SK-N-SH (cell line): ENCODE results near the gene NFIX. TPM values are rescaled to one million over a fixed set of nuclear protein-coding genes. Genes with fewer than 3 reads are reported as not detected.

Experiments
- CTCF ChIA-PET: fragments of 300-600, 350-600 bp; formaldehyde crosslinking; extraction: SDS; loops from one replicate; lab custom pipeline; 2021; lab: Yijun Ruan, JAX
- POLR2A ChIA-PET: fragments of 350-600 bp; sonication (Branson Sonifier 250); formaldehyde crosslinking; extraction: SDS; loops from one replicate; lab custom pipeline; 2020; ENCODE audit warnings: antibody characterized with exemption, inconsistent platforms; lab: Yijun Ruan, JAX
- DNase-seq: peaks from one replicate; pipeline ENCODE4 v3.0.0; 2012
- H2AFZ ChIP-seq: fragments of 200-600 bp; sonication (generic); 2 replicates; pipeline ENCODE4 v1.8.1; 2016; ENCODE audit warnings: antibody characterized with exemption, mild to moderate bottlenecking, low read depth
- H3F3A ChIP-seq: fragments of 200-600 bp; sonication (generic); replicated peaks from 2 replicates; pipeline ENCODE3; 2016; ENCODE audit warnings: antibody characterized with exemption, mild to moderate bottlenecking; ENCODE audit not compliant: insufficient read depth
- H3K27ac ChIP-seq, 2 experiments: fragments of 200-500 bp in 1 of 2; fragments of 200-600 bp in 1 of 2; sonication (Bioruptor generic) in 1 of 2; sonication (generic), shearing (Covaris generic) in 1 of 2; 2 replicates each; pipeline versions ENCODE4 v1.5.1 to v1.6.1; 2014 to 2016; ENCODE audit warnings: low read depth in 2 of 2, inconsistent platforms in 1 of 2, low read length in 1 of 2, mild to moderate bottlenecking in 1 of 2, mixed read lengths in 1 of 2
- H3K27me3 ChIP-seq: fragments of 200-600 bp; sonication (generic), shearing (Covaris generic); 2 replicates; pipeline ENCODE4 v1.6.1; 2016; ENCODE audit warnings: mixed run types; ENCODE audit not compliant: insufficient read depth
- H3K36me3 ChIP-seq, 2 experiments: fragments of 200-500 bp in 1 of 2; fragments of 200-600 bp in 1 of 2; sonication (Bioruptor generic) in 1 of 2; sonication (generic) in 1 of 2; replicated peaks in 1 of 2; 2 replicates each; pipeline versions ENCODE3 to v1.5.1; 2014 to 2016; ENCODE audit warnings: low read length in 1 of 2, mild to moderate bottlenecking in 1 of 2; ENCODE audit not compliant: insufficient read depth in 2 of 2, control insufficient read depth in 1 of 2
- H3K4me1 ChIP-seq, 2 experiments: fragments of 200-500 bp in 1 of 2; fragments of 200-600 bp in 1 of 2; sonication (Bioruptor generic) in 1 of 2; sonication (generic), shearing (Covaris generic) in 1 of 2; 2 replicates each; pipeline versions ENCODE4 v1.5.1 to v1.6.1; 2014 to 2016; ENCODE audit warnings: low read depth in 1 of 2, low read length in 1 of 2, mixed run types in 1 of 2; ENCODE audit not compliant: insufficient read depth in 2 of 2, control insufficient read depth in 1 of 2
- H3K4me2 ChIP-seq: fragments of 200-600 bp; sonication (generic), shearing (Covaris generic); 2 replicates; pipeline ENCODE4 v1.6.1; 2017; ENCODE audit warnings: mixed run types
- H3K4me3 ChIP-seq, 2 experiments: fragments of 200-500 bp in 1 of 2; fragments of 200-600 bp in 1 of 2; sonication (Bioruptor generic) in 1 of 2; sonication (generic), shearing (Covaris generic) in 1 of 2; 2 replicates each; pipeline versions ENCODE4 v1.5.1 to v1.8.1; 2014 to 2016; ENCODE audit warnings: low read depth in 2 of 2, inconsistent platforms in 1 of 2, low read length in 1 of 2, mild to moderate bottlenecking in 1 of 2, mixed read lengths in 1 of 2, moderate library complexity in 1 of 2
- H3K79me2 ChIP-seq: fragments of 200-600 bp; sonication (generic); 2 replicates; pipeline ENCODE4 v1.8.1; 2017; ENCODE audit warnings: mild to moderate bottlenecking; ENCODE audit not compliant: insufficient read depth
- H3K9ac ChIP-seq: fragments of 200-600 bp; sonication (generic); 2 replicates; pipeline ENCODE4 v1.6.1; 2017; ENCODE audit warnings: mixed run types
- H3K9me2 ChIP-seq: fragments of 200-600 bp; sonication (generic); 2 replicates; pipeline ENCODE4 v1.6.1; 2017; ENCODE audit warnings: mixed run types
- H3K9me3 ChIP-seq: fragments of 200-600 bp; sonication (generic); 2 replicates; pipeline ENCODE4 v1.6.1; 2017; ENCODE audit warnings: mixed run types, mild to moderate bottlenecking, moderate library complexity
- H4K20me1 ChIP-seq: fragments of 200-600 bp; sonication (generic); 2 replicates; pipeline ENCODE4 v1.6.1; 2017; ENCODE audit warnings: mild to moderate bottlenecking, mixed run types; ENCODE audit not compliant: insufficient read depth
- CHD2 ChIP-seq: fragments of 150-350 bp; IDR thresholded peaks from 2 replicates; pipeline ENCODE4 v1.6.1; 2018; ENCODE audit warnings: low read length; ENCODE audit not compliant: partially characterized antibody
- CTCF ChIP-seq: fragments of 200-600 bp; sonication (generic); IDR thresholded peaks from 2 replicates; pipeline ENCODE4 v1.6.1; 2017; ENCODE audit warnings: antibody characterized with exemption, mild to moderate bottlenecking, moderate library complexity
- EP300 ChIP-seq, 2 experiments: IDR thresholded peaks; 2 replicates each; pipeline versions ENCODE4 v1.4.0 to v1.6.1; 2012; ENCODE audit warnings: borderline replicate concordance in 1 of 2, low read depth in 1 of 2, low read length in 1 of 2
- FOSL2 ChIP-seq: IDR thresholded peaks from 2 replicates; pipeline ENCODE4 v1.4.0; 2012; ENCODE audit warnings: low read depth, mild to moderate bottlenecking, moderate library complexity, borderline replicate concordance
- FOXJ3 ChIP-seq: sonication (generic); formaldehyde crosslinking; IDR thresholded peaks from 2 replicates; pipeline ENCODE4 v1.5.1; 2020; ENCODE audit warnings: mild to moderate bottlenecking, missing genetic modification reagents
- FOXM1 ChIP-seq: IDR thresholded peaks from 2 replicates; pipeline ENCODE4 v1.4.0; 2012; ENCODE audit warnings: low read depth, mild to moderate bottlenecking
- GATA2 ChIP-seq: sonication (generic); formaldehyde crosslinking; IDR thresholded peaks from 2 replicates; pipeline ENCODE4 v1.5.0; 2020; ENCODE audit warnings: mild to moderate bottlenecking, missing genetic modification reagents
- JUND ChIP-seq: IDR thresholded peaks from 2 replicates; pipeline ENCODE4 v1.4.0; 2012
- MEF2A ChIP-seq: IDR thresholded peaks from 2 replicates; pipeline ENCODE4 v1.4.0; 2012; ENCODE audit warnings: low read depth, borderline replicate concordance
- PBX3 ChIP-seq: IDR thresholded peaks from 2 replicates; pipeline ENCODE4; 2012
- POLR2AphosphoS5 ChIP-seq: IDR thresholded peaks from 2 replicates; pipeline ENCODE4 v1.6.1; 2012; ENCODE audit warnings: low read depth, low read length
- RCOR1 ChIP-seq: fragments of 150-350 bp; IDR thresholded peaks from 2 replicates; pipeline ENCODE4 v1.6.1; 2017; ENCODE audit warnings: antibody characterized with exemption, low read length
- REST ChIP-seq: IDR thresholded peaks from 2 replicates; pipeline ENCODE4 v1.6.1; 2012; ENCODE audit warnings: mild to moderate bottlenecking, low read depth, low read length, moderate library complexity
- RFX5 ChIP-seq: IDR thresholded peaks from 2 replicates; pipeline ENCODE4 v1.6.1; 2012; ENCODE audit warnings: mild to moderate bottlenecking, improper control_type of control experiment, low read length
- SMC3 ChIP-seq: IDR thresholded peaks from 2 replicates; pipeline ENCODE4 v1.6.1; 2012; ENCODE audit warnings: low read depth, low read length, improper control_type of control experiment
- TCF12 ChIP-seq: IDR thresholded peaks from 2 replicates; pipeline ENCODE4 v1.4.0; 2012
- TEAD4 ChIP-seq: IDR thresholded peaks from 2 replicates; pipeline ENCODE4 v1.4.0; 2012; ENCODE audit warnings: mild to moderate bottlenecking, borderline replicate concordance; ENCODE audit not compliant: insufficient read depth
- YY1 ChIP-seq: IDR thresholded peaks from 2 replicates; pipeline ENCODE4 v1.4.0; 2012; ENCODE audit warnings: low read depth, mild to moderate bottlenecking
- ZBTB33 ChIP-seq: IDR thresholded peaks from 2 replicates; pipeline ENCODE4 v1.4.0; 2012; ENCODE audit warnings: low read depth, borderline replicate concordance
- WGBS: methylation state at CpG from one replicate; pipeline ENCODE4 v1.1.6; 2017; ENCODE audit warnings: low lambda C conversion rate; 5-methylcytosine and 5-hydroxymethylcytosine counted together
- polyA plus RNA-seq, 3 experiments: library from polyadenylated mRNA; depleted of rRNA; stranded (reverse); fragments of >200 nt; gene quantifications; 2 replicates each; pipeline ENCODE4 v1.2.3, GENCODE V29; 2012

NFIX gene
- polyA plus RNA-seq, 1 of the 3 experiments (the other 2 are of a cell fraction), result 14.8 TPM

GRCh38 chr19:13112555-13112954 is 117.3 kb downstream of the NFIX start (continued):
- TF ChIP-seq CTCF (no peak), JUND (no peak), RFX5 (no peak), FOXM1 (no peak), CHD2 (no peak), TCF12 (no peak), FOSL2 (no peak), TEAD4 (no peak)

- TF ChIP-seq YY1 (no peak), FOXJ3 (CRISPR knock-in tag) (no peak), EP300 (IDR thresholded peaks at IDR 0.05; ENCODE audit: borderline replicate concordance in 1 of 2, low read depth in 1 of 2, low read length in 1 of 2) (no peak), REST (no peak), GATA2 (no peak), FOSL2 (no peak), MEF2A (no peak), SMC3 (no peak), PBX3 (no peak), POLR2AphosphoS5 (no peak), RCOR1 (no peak), JUND (no peak), ZBTB33 (no peak)
- ChIA-PET POLR2A (no interaction called here), CTCF (interaction anchor here (0.9 to 4.0 kb wide), 3 partner anchors 11 to 22 kb away, joined by 3 to 20 read pairs (median 10); partner anchors contain the start of gene LYL1)
- Histone ChIP-seq H3K27ac (peak overlapping the region in 1 of 2 experiments; percentile 65; a peak in 2 of 4 replicates), H3K4me1 (peaks cover 22 to 27% of the 10 kb centered on the region in 2 experiments; a peak in 2 of 4 replicates), H3K9me2 (no peaks in the 10 kb centered on the region), H3K9ac (peak overlapping the region; percentile 91), H3F3A (peaks cover 4% of the 10 kb centered on the region), H3K79me2 (peaks cover 52% of the 10 kb centered on the region), H2AFZ (no peak overlapping the region), H3K36me3 (peaks cover 7 to 12% of the 10 kb centered on the region in 2 experiments), H3K4me3 (peak overlapping the region; percentile 94 to 97), H3K27me3 (no peaks in the 10 kb centered on the region), H3K9me3 (no peaks in the 10 kb centered on the region), H4K20me1 (peaks cover 21% of the 10 kb centered on the region), H3K4me2 (peak overlapping the region; percentile 80)
- no CpG with 5 or more reads among the region's 18 CpGs for WGBS
- DNase-seq, result no peak
Observed at GRCh38 chr19:13115936-13116281, 120.6 kb downstream of the NFIX start.
